A673 (cell line): Measurements from ENCODE around the gene PHAF1. TPM values are rescaled to one million over a fixed set of nuclear protein-coding genes. Genes with fewer than 3 reads are reported as not detected.
A peak's percentile ranks its signal among the peaks of the same experiment; 100 is the strongest.

Experiments used
- BruUV-seq: library from RNA; stranded (reverse); fragments of 400-500 nt; replicated peaks from 2 replicates; lab custom pipeline; 2021; lab: Mats Ljungman, UMichigan
- CTCF ChIA-PET: fragments of 300-600 bp; sonication (Branson Sonifier 250); formaldehyde crosslinking; loops from one replicate; lab custom pipeline; 2022; ENCODE audit warnings: antibody characterized with exemption; lab: Charles Lee
- POLR2A ChIA-PET: fragments of 300-600 bp; sonication (Branson Sonifier 250); formaldehyde crosslinking; loops from one replicate; lab custom pipeline; 2022; ENCODE audit warnings: antibody characterized with exemption; ENCODE audit not compliant: low non-redundant PET; lab: Charles Lee
- DNase-seq: peaks from one replicate; pipeline ENCODE4 v3.0.0-alpha.2; 2015; ENCODE audit warnings: low spot score
- H3K27ac ChIP-seq: fragments of 200-600 bp; sonication (generic); 2 replicates; pipeline ENCODE4 v1.5.1; 2016; ENCODE audit warnings: mixed run types, low read depth, mild to moderate bottlenecking, mixed read lengths, antibody characterized with exemption, low read length; ENCODE audit not compliant: poor library complexity, severe bottlenecking
- H3K27me3 ChIP-seq: fragments of 200-600 bp; sonication (generic); replicated peaks from 2 replicates; pipeline ENCODE4 v1.6.1; 2017; ENCODE audit warnings: mixed run types, low read depth, mild to moderate bottlenecking, mixed read lengths, antibody characterized with exemption, low read length; ENCODE audit not compliant: insufficient read depth, poor library complexity
- H3K36me3 ChIP-seq: fragments of 200-600 bp; sonication (generic); 2 replicates; pipeline ENCODE4 v1.6.1; 2016; ENCODE audit warnings: mixed run types, mild to moderate bottlenecking, mixed read lengths, antibody characterized with exemption, low read length; ENCODE audit not compliant: insufficient read depth, poor library complexity, severe bottlenecking
- H3K4me1 ChIP-seq: fragments of 200-600 bp; sonication (generic); 2 replicates; pipeline ENCODE4 v1.6.1; 2017; ENCODE audit warnings: mixed run types, mild to moderate bottlenecking, mixed read lengths, antibody characterized with exemption, low read length; ENCODE audit not compliant: insufficient read depth, poor library complexity, severe bottlenecking
- H3K4me3 ChIP-seq: fragments of 200-600 bp; sonication (generic); 2 replicates; pipeline ENCODE4 v1.5.1; 2016; ENCODE audit warnings: low read depth, mixed run types, mild to moderate bottlenecking, mixed read lengths, low read length; ENCODE audit not compliant: poor library complexity, severe bottlenecking
- H3K9me3 ChIP-seq: fragments of 200-600 bp; sonication (generic); 2 replicates; pipeline ENCODE4 v1.6.1; 2016; ENCODE audit warnings: mixed run types, low read depth, mild to moderate bottlenecking, mixed read lengths, antibody characterized with exemption, low read length; ENCODE audit not compliant: poor library complexity, severe bottlenecking
- EZH2 ChIP-seq: fragments of 200-600 bp; sonication (generic); IDR thresholded peaks from 2 replicates; pipeline ENCODE4 v1.6.1; 2017; ENCODE audit warnings: borderline replicate concordance, low read depth, mild to moderate bottlenecking, mixed read lengths, antibody characterized with exemption, low read length; ENCODE audit not compliant: poor library complexity, severe bottlenecking
- intact Hi-C: fragments of 100-400 bp; cut with micrococcal nuclease; formaldehyde crosslinking; loops from one replicate; pipeline ENCODE4 v1.10.0; 2022; ENCODE audit not compliant: unreplicated experiment
- total RNA-seq: library from RNA; stranded (reverse); gene quantifications from 2 replicates; pipeline ENCODE4 v1.2.3, GENCODE V29; 2021
- TF ChIP-seq, protein P1 (sequence below): fragments of 300-800, 200-600 bp; sonication (generic); conservative IDR thresholded peaks from 2 replicates; pipeline ENCODE4 v1.5.1; 2017; ENCODE audit warnings: low read depth, mild to moderate bottlenecking, antibody characterized with exemption, low read length, moderate library complexity, mixed read lengths

PHAF1 gene
- total RNA-seq, 1 experiment from 2014 or later: 23.2 TPM

DNA sequence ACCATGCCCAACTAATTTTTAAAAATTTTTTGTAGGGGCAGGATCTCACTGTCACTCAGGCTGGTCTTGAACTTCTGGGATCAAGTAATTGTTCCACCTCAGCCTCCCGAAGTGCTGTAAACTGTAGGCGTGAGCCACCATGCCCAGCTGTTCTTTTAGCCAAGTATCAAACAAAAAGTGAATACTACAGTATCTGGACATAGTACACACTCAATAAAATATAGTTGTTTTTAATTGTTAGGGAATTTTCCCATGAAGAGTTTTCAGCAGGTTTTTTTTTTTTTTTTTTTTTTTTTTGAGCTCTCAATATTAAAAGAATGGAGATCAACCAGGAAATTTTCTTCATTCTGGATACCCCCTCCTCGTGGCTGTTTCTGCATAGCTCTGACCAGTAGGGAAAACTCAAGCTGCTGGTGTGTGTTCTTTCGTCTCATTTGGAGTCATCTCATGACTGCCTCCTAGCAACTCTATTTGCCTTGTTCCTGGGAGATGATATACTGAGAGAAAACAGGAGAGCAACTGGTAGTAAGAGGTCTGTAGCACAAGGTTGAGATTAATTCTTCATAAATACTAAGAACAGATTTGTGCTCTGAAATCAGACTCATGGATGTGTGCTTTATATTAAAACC lies 16.5 kb upstream of the PHAF1 start:
- intact Hi-C loops: no loop called here
- TF ChIP-seq, protein P1, sequence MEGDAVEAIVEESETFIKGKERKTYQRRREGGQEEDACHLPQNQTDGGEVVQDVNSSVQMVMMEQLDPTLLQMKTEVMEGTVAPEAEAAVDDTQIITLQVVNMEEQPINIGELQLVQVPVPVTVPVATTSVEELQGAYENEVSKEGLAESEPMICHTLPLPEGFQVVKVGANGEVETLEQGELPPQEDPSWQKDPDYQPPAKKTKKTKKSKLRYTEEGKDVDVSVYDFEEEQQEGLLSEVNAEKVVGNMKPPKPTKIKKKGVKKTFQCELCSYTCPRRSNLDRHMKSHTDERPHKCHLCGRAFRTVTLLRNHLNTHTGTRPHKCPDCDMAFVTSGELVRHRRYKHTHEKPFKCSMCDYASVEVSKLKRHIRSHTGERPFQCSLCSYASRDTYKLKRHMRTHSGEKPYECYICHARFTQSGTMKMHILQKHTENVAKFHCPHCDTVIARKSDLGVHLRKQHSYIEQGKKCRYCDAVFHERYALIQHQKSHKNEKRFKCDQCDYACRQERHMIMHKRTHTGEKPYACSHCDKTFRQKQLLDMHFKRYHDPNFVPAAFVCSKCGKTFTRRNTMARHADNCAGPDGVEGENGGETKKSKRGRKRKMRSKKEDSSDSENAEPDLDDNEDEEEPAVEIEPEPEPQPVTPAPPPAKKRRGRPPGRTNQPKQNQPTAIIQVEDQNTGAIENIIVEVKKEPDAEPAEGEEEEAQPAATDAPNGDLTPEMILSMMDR: no peak
- TF ChIP-seq EZH2: no peak
- DNase-seq: no peak
- ChIA-PET CTCF (interaction anchor here (0.7 kb wide), 2 partner anchors 11 to 62 kb away, joined by 5 to 6 read pairs; no protein-coding TSS in a partner anchor), POLR2A (no interaction called here)
- no peak overlapping the region for H3K4me3 ChIP-seq
- BruUV-seq: no TSS peak
- H3K9me3 ChIP-seq: no peaks in the 10 kb centered on the region
- H3K27me3 ChIP-seq: no peaks in the 10 kb centered on the region
- H3K27ac ChIP-seq: no peak overlapping the region
- H3K4me1 ChIP-seq: peaks cover 14% of the 10 kb centered on the region
- H3K36me3 ChIP-seq: peaks cover 4% of the 10 kb centered on the region

DNA sequence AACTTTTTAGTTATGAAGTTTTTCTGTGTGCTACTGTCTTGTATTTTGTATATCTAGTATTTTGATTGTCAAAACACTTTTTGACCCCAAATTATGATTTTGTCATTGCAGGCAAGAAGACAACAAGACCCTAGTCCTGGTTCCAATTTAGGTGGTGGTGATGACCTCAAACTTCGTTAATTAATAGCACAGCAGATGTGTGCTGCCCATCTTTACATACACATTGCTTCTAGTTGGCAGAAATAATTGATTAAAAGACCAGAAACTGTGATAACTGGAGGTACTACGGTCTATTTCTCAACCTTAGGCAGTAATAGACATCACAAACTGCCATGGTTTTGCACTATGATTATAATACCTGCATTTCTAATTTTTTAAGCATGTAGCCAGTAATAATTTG lies 11.1 kb upstream of the PHAF1 start:
- ChIA-PET POLR2A (no interaction called here), CTCF (interaction anchor here (0.7 kb wide), 2 partner anchors 17 to 209 kb away, joined by 4 read pairs; no protein-coding TSS in a partner anchor)
- Histone ChIP-seq H3K4me3 (no peak overlapping the region), H3K36me3 (peaks cover 13% of the 10 kb centered on the region), H3K27ac (no peak overlapping the region), H3K27me3 (no peaks in the 10 kb centered on the region), H3K9me3 (no peaks in the 10 kb centered on the region), H3K4me1 (no peaks in the 10 kb centered on the region)
- BruUV-seq: no TSS peak
- intact Hi-C loops: no loop called here
- DNase-seq: no peak
- TF ChIP-seq, protein P1: no peak
- TF ChIP-seq EZH2: no peak

DNA sequence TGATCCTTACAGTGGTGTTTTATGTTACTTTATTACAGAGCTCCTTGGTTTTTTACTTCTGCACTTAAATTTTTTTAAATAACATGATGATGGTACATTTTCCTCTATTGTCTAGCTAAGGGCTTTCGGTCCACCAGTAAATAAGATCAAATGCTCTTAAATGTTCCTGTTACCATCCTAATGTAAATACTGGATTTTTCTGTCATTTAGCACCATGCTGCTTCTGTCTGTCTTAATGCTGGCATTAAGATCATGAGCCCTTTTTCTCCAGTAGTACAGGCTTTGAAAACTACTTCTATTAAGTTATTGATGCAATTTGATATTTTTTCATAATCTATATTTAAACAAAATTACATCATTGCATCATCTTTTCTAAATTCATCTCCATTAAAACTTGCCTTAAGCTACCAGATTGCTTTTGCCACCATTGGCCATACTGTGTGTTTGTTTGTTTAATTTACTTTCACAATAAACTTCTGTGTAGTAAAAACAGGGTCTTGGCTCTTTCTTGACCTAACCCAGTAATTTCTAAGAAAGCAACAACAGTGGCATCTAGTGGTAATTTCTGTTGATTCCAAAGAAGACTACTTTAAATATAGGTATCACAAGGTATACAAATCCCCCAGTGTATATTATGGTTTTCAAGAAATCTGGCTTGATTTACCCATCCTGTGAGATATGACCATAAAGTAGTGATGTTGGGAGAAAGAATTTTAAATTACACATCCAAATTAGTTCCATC lies 9.0 kb upstream of the PHAF1 start:
- Histone ChIP-seq H3K9me3 (no peaks in the 10 kb centered on the region), H3K27ac (no peak overlapping the region), H3K4me3 (no peak overlapping the region), H3K27me3 (no peaks in the 10 kb centered on the region), H3K4me1 (no peaks in the 10 kb centered on the region), H3K36me3 (peaks cover 12% of the 10 kb centered on the region)
- intact Hi-C loops: loop anchor here (5.0 kb wide), 1 partner anchor 123 kb away; no protein-coding TSS in a partner anchor
- peak; percentile 33 for DNase-seq
- CTCF ChIA-PET: interaction anchor here (0.7 to 1.6 kb wide), 2 partner anchors 83 to 87 kb away, joined by 3 to 5 read pairs; no protein-coding TSS in a partner anchor
- no TSS peak for BruUV-seq
- no peak for TF ChIP-seq EZH2
- TF ChIP-seq, protein P1: peak; percentile 47
- POLR2A ChIA-PET: no interaction called here
